H1 (cell line): ENCODE data around the gene NPR1. TPM values are rescaled to one million over a fixed set of nuclear protein-coding genes. Genes with fewer than 3 reads are reported as not detected.
"Not testable (repeated sequence)": the region's sequence is repeated elsewhere in the genome, so short reads cannot be mapped to it uniquely, and the experiment has no call there.

Experiments
- CTCF ChIA-PET: fragments of 300-600 bp; sonication (Branson Sonifier 250); formaldehyde crosslinking; loops from one replicate; lab custom pipeline; 2021; ENCODE audit not compliant: partially characterized antibody; lab: Charles Lee
- POLR2A ChIA-PET: fragments of 300-600 bp; sonication (Branson Sonifier 250); formaldehyde crosslinking; loops from one replicate; lab custom pipeline; 2021; ENCODE audit warnings: inconsistent platforms; ENCODE audit not compliant: partially characterized antibody; lab: Charles Lee
- DNase-seq, 2 experiments: peaks; one replicate each; pipeline versions ENCODE4 v3.0.0 to v3.0.0-alpha.2; 2010 to 2022; ENCODE audit warnings: low spot score in 2 of 2, low read depth in 1 of 2, mixed read lengths in 1 of 2
- FAIRE-seq: peaks from 2 replicates; lab custom pipeline; 2011; peaks lifted over from hg19 to GRCh38; lab: Jason Lieb, UNC
- H2AFZ ChIP-seq: 2 replicates; pipeline ENCODE4 v1.8.1; 2012; ENCODE audit warnings: low read length, inconsistent platforms
- H2AK5ac ChIP-seq: 2 replicates; pipeline ENCODE4 v1.6.1; 2013; ENCODE audit warnings: low read depth, low read length
- H2BK120ac ChIP-seq: replicated peaks from 2 replicates; pipeline ENCODE3; 2013; ENCODE audit warnings: low read depth, low read length, inconsistent platforms
- H2BK12ac ChIP-seq: 2 replicates; pipeline ENCODE4 v1.6.1; 2013; ENCODE audit warnings: low read depth, low read length
- H2BK15ac ChIP-seq: 2 replicates; pipeline ENCODE4 v1.6.1; 2013; ENCODE audit warnings: low read length
- H2BK20ac ChIP-seq: 2 replicates; pipeline ENCODE4 v1.6.1; 2013; ENCODE audit warnings: low read length
- H2BK5ac ChIP-seq: 2 replicates; pipeline ENCODE4 v1.6.1; 2013; ENCODE audit warnings: low read depth, low read length
- H3K14ac ChIP-seq: 2 replicates; pipeline ENCODE4 v1.6.1; 2013; ENCODE audit warnings: inconsistent platforms; ENCODE audit not compliant: insufficient read length
- H3K18ac ChIP-seq: 2 replicates; pipeline ENCODE4 v1.6.1; 2013; ENCODE audit warnings: low read length; ENCODE audit errors: extremely low read depth
- H3K23ac ChIP-seq: 2 replicates; pipeline ENCODE4 v1.6.1; 2013; ENCODE audit warnings: inconsistent platforms; ENCODE audit not compliant: insufficient read length
- H3K23me2 ChIP-seq: 2 replicates; pipeline ENCODE4 v1.6.1; 2013; ENCODE audit warnings: low read depth, low read length
- H3K27ac ChIP-seq: 2 replicates; pipeline ENCODE4 v1.6.1; 2011; ENCODE audit warnings: low read depth, low read length, inconsistent platforms
- H3K27me3 ChIP-seq, 4 experiments: replicated peaks in 1 of 4; 1 replicate in 1 of 4; 2 replicates in 3 of 4; pipeline versions ENCODE4 v1.6.1 to v1.8.1; 2011 to 2013; ENCODE audit warnings: low read length in 3 of 4, mild to moderate bottlenecking in 3 of 4, inconsistent platforms in 2 of 4, mixed read lengths in 2 of 4, moderate library complexity in 1 of 4; ENCODE audit not compliant: control insufficient read depth in 3 of 4, insufficient read depth in 3 of 4; ENCODE audit errors: extremely low read depth in 1 of 4
- H3K36me3 ChIP-seq, 4 experiments: 2 replicates each; pipeline versions ENCODE4 v1.6.1 to v1.8.1; 2011 to 2013; ENCODE audit warnings: mild to moderate bottlenecking in 4 of 4, low read length in 3 of 4, moderate library complexity in 2 of 4, control low read depth in 1 of 4, inconsistent platforms in 1 of 4; ENCODE audit not compliant: insufficient read depth in 4 of 4, control insufficient read depth in 2 of 4
- H3K4ac ChIP-seq: replicated peaks from 2 replicates; pipeline ENCODE3; 2013; ENCODE audit warnings: low read length, low read depth, mixed read lengths, inconsistent platforms; ENCODE audit not compliant: insufficient read length
- H3K4me1 ChIP-seq, 4 experiments: replicated peaks in 1 of 4; 1 replicate in 1 of 4; 2 replicates in 3 of 4; pipeline versions ENCODE4 v1.6.1 to v1.8.1; 2011 to 2013; ENCODE audit warnings: low read length in 3 of 4, inconsistent platforms in 2 of 4, mixed read lengths in 1 of 4; ENCODE audit not compliant: insufficient read depth in 4 of 4, control insufficient read depth in 3 of 4
- H3K4me2 ChIP-seq, 2 experiments: 2 replicates each; pipeline versions ENCODE4 v1.6.1 to v1.8.1; 2011 to 2013; ENCODE audit warnings: low read depth in 2 of 2, low read length in 2 of 2, control low read depth in 1 of 2, inconsistent platforms in 1 of 2, mild to moderate bottlenecking in 1 of 2; ENCODE audit not compliant: insufficient read depth in 1 of 2
- H3K4me3 ChIP-seq, 4 experiments: fragments of 200-600, 300-600 bp in 1 of 4; sonication (generic), shearing (Covaris generic), sonication (Bioruptor Twin) in 1 of 4; 2 replicates each; pipeline versions ENCODE4 v1.5.1 to v1.8.1; 2011 to 2016; ENCODE audit warnings: low read length in 4 of 4, low read depth in 3 of 4, control low read depth in 2 of 4, inconsistent platforms in 2 of 4, mild to moderate bottlenecking in 2 of 4, mixed read lengths in 1 of 4, moderate library complexity in 1 of 4; ENCODE audit not compliant: insufficient read depth in 2 of 4; ENCODE audit errors: extremely low read depth in 1 of 4
- H3K56ac ChIP-seq: replicated peaks from 2 replicates; pipeline ENCODE3; 2013; ENCODE audit warnings: low read depth, mild to moderate bottlenecking, mixed read lengths, low read length, inconsistent platforms; ENCODE audit not compliant: insufficient read length
- H3K79me1 ChIP-seq: 2 replicates; pipeline ENCODE4 v1.6.1; 2013; ENCODE audit warnings: low read depth, low read length, control low read depth
- H3K79me2 ChIP-seq, 2 experiments: 2 replicates each; pipeline versions ENCODE4 v1.6.1 to v1.8.1; 2012 to 2013; ENCODE audit warnings: low read length in 2 of 2, mild to moderate bottlenecking in 2 of 2, inconsistent platforms in 1 of 2; ENCODE audit not compliant: insufficient read depth in 2 of 2, control insufficient read depth in 1 of 2
- H3K9ac ChIP-seq, 4 experiments: replicated peaks in 1 of 4; 1 replicate in 1 of 4; 2 replicates in 3 of 4; pipeline versions ENCODE4 v1.6.1 to v1.8.1; 2011 to 2013; ENCODE audit warnings: low read depth in 3 of 4, low read length in 3 of 4, control low read depth in 2 of 4, mild to moderate bottlenecking in 2 of 4, moderate library complexity in 2 of 4, inconsistent platforms in 1 of 4; ENCODE audit errors: extremely low read depth in 1 of 4
- H3K9me3 ChIP-seq, 2 experiments: 2 replicates each; pipeline versions ENCODE4 v1.6.1 to v1.8.1; 2012 to 2013; ENCODE audit warnings: mild to moderate bottlenecking in 2 of 2, moderate library complexity in 2 of 2, control low read depth in 1 of 2, inconsistent platforms in 1 of 2, low read depth in 1 of 2, low read length in 1 of 2, mixed read lengths in 1 of 2; ENCODE audit not compliant: insufficient read depth in 2 of 2
- H4K20me1 ChIP-seq, 2 experiments: replicated peaks in 1 of 2; 2 replicates each; pipeline versions ENCODE3 to v1.8.1; 2011 to 2013; ENCODE audit warnings: inconsistent platforms in 2 of 2, low read length in 2 of 2, mild to moderate bottlenecking in 1 of 2; ENCODE audit not compliant: insufficient read depth in 2 of 2, control insufficient read depth in 1 of 2
- H4K5ac ChIP-seq: 2 replicates; pipeline ENCODE4 v1.6.1; 2013; ENCODE audit warnings: low read length, low read depth, mixed read lengths, inconsistent platforms; ENCODE audit not compliant: insufficient read length
- H4K8ac ChIP-seq: 2 replicates; pipeline ENCODE4 v1.8.0; 2013; ENCODE audit warnings: mild to moderate bottlenecking, moderate library complexity, low read length, inconsistent platforms; ENCODE audit not compliant: insufficient read depth; ENCODE audit errors: extremely low read depth
- H4K91ac ChIP-seq: replicated peaks from 2 replicates; pipeline ENCODE3; 2013; ENCODE audit warnings: low read length, mixed read lengths, inconsistent platforms; ENCODE audit not compliant: insufficient read length
- CBX5 ChIP-seq: fragments of 300-800, 300-1000 bp; sonication (generic); IDR thresholded peaks from 2 replicates; pipeline ENCODE4 v1.7.1; 2016; ENCODE audit warnings: antibody characterized with exemption, low read length, low read depth
- HDAC2 ChIP-seq, 2 experiments: fragments of 300-600 bp in 1 of 2; sonication (generic) in 1 of 2; IDR thresholded peaks; 2 replicates each; pipeline ENCODE4 v1.6.1; 2011 to 2012; ENCODE audit warnings: low read depth in 2 of 2, low read length in 2 of 2, mild to moderate bottlenecking in 2 of 2, moderate library complexity in 2 of 2, borderline replicate concordance in 1 of 2, inconsistent platforms in 1 of 2
- POLR2AphosphoS5 ChIP-seq: IDR thresholded peaks from 2 replicates; pipeline ENCODE4 v1.6.1; 2011; ENCODE audit warnings: low read depth, low read length
- RXRA ChIP-seq: IDR thresholded peaks from 2 replicates; pipeline ENCODE4 v1.6.1; 2011; ENCODE audit warnings: low read depth, mild to moderate bottlenecking, low read length, moderate library complexity; ENCODE audit not compliant: insufficient read depth
- SRF ChIP-seq: IDR thresholded peaks from 2 replicates; pipeline ENCODE4 v1.6.1; 2011; ENCODE audit warnings: mild to moderate bottlenecking, low read depth, low read length, moderate library complexity
- WGBS, 2 experiments: shearing (Covaris generic) in 1 of 2; methylation state at CpG; one replicate each; pipeline versions ENCODE4 v1.1.6 to v1.1.7; 2013 to 2015; ENCODE audit warnings: low lambda C conversion rate in 2 of 2, mixed read lengths in 2 of 2, inconsistent platforms in 1 of 2, low coverage in 1 of 2, missing lambda C conversion rate in 1 of 2; ENCODE audit not compliant: insufficient replicate concordance in 2 of 2, insufficient coverage in 1 of 2, insufficient read length in 1 of 2; ENCODE audit errors: extremely low coverage in 1 of 2, missing lambda C conversion rate in 1 of 2; 5-methylcytosine and 5-hydroxymethylcytosine counted together
- polyA plus RNA-seq, 7 experiments: library from polyadenylated mRNA; depleted of rRNA in 3 of 7; stranded (reverse) in 5 of 7; unstranded in 2 of 7; fragments of >200 nt in 5 of 7; fragments of 200-250 nt in 2 of 7; gene quantifications; 1 replicate in 5 of 7; 2 replicates in 1 of 7; 4 replicates in 1 of 7; pipeline versions ENCODE4 v1.2.1 to v1.2.3, GENCODE V29; 2011 to 2013; ENCODE audit warnings: missing spikeins in 2 of 7, mixed read lengths in 2 of 7
- total RNA-seq: library from RNA; stranded (reverse); fragmentation: NEBNext Ultra II Directional; extraction: Animal tissue kit (Norgen Biotek cat#: 25700); gene quantifications from 2 replicates; pipeline ENCODE4 v1.2.1, GENCODE V29; 2021

Gene NPR1
- total and polyA plus RNA-seq, 2 of the 8 experiments (the other 6 are each of a cell fraction or from before 2014, with no cell fraction given): 11.7 to 13.2 TPM

GRCh38 chr1:153639280-153639679 is 39.2 kb upstream of the NPR1 start (continued):
- TF ChIP-seq POLR2AphosphoS5 (no peak), SRF (no peak), RXRA (no peak), HDAC2 (IDR thresholded peaks at IDR 0.05; ENCODE audit: borderline replicate concordance in 1 of 2, low read depth in 2 of 2, low read length in 2 of 2) (no peak), CBX5 (no peak)

- ChIA-PET CTCF (interaction anchor here (0.6 to 5.4 kb wide), 4 partner anchors 12 to 88 kb away, joined by 3 to 28 read pairs (median 4); partner anchors contain the start of genes S100A1 and S100A13), POLR2A (interaction anchor here (0.6 to 16.2 kb wide), 9 partner anchors 9 to 197 kb away, joined by 3 to 343 read pairs (median 4); partner anchors contain the start of genes ILF2, S100A1, S100A13 and SNAPIN)
- Histone ChIP-seq H3K36me3 (peaks cover 61 to 94% (median 83%) of the 10 kb centered on the region in 4 experiments), H3K79me2 (peaks cover 0 to 38% of the 10 kb centered on the region in 2 experiments; a peak in 3 of 4 replicates)
- not testable (repeated sequence) for H3K4ac ChIP-seq, FAIRE-seq, H4K5ac ChIP-seq, H3K23ac ChIP-seq, H3K9me3 ChIP-seq, H3K27ac ChIP-seq, H2BK20ac ChIP-seq, H3K56ac ChIP-seq, DNase-seq, H3K4me2 ChIP-seq, H3K4me1 ChIP-seq, H3K18ac ChIP-seq, H2BK5ac ChIP-seq, H3K27me3 ChIP-seq, H3K4me3 ChIP-seq, H3K79me1 ChIP-seq, H2AK5ac ChIP-seq, H4K91ac ChIP-seq, H3K23me2 ChIP-seq, H4K20me1 ChIP-seq, H2BK15ac ChIP-seq, H3K14ac ChIP-seq, H3K9ac ChIP-seq, H2BK12ac ChIP-seq, H2BK120ac ChIP-seq, H2AFZ ChIP-seq, H4K8ac ChIP-seq
- WGBS, 2 experiments: 94% methylated on average over 5 of the region's 5 CpGs; no CpG with 5 or more reads in 1 of the 2 experiments
Measured at GRCh38 chr1:153640213-153640612, 38.3 kb upstream of the NPR1 start.
